ENCODE results near the gene XRN1. TPM values are rescaled to one million over a fixed set of nuclear protein-coding genes. Genes with fewer than 3 reads are reported as not detected.
"Not testable (repeated sequence)": the region's sequence is repeated elsewhere in the genome, so short reads cannot be mapped to it uniquely, and the experiment has no call there.

The XRN1 gene
- polyA plus RNA-seq, 1 donor (not counting 4 experiments of a cell fraction or from before 2014, with no cell fraction given) = 14.4 TPM

DNA sequence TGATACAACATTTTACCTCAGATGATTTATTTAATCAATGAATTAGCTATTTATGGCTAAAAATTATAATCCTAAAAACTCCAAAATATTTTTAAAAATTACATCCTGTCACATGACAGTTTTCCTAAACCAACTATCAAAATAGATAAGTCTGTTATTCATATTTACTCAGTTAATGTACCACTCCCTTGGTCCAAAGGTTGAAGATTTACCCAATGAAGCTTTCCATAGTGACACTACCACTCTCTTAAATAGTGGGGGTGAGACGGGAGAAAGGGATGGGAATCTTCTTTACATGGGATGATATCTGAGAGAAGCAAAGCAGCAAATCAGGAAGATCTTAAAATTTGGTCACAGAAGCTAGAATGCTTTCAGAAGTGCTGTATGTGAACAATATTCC, 30.5 kb downstream of the XRN1 start:
- H3K9ac ChIP-seq (ENCODE audit: control insufficient read depth, extremely low read depth, insufficient read depth, low read length) = no peak overlapping the region
- no peaks in the 10 kb centered on the region for H4K20me1 ChIP-seq (ENCODE audit: control insufficient read depth, extremely low read depth, insufficient read depth, low read length)
- H3K9me3 ChIP-seq (ENCODE audit: control insufficient read depth, low read depth, low read length) = no peaks in the 10 kb centered on the region
- no peak overlapping the region for H3K27ac ChIP-seq (ENCODE audit: control insufficient read depth, insufficient read depth, low read length)
- no peak overlapping the region for H2AFZ ChIP-seq (ENCODE audit: control insufficient read depth, low read length)
- no peak overlapping the region for H3K4me2 ChIP-seq (ENCODE audit: control insufficient read depth, extremely low read depth, insufficient read depth, low read depth, low read length)
- no peak for DNase-seq (ENCODE audit: low read depth, low spot score)
- no peak overlapping the region for H3K4me3 ChIP-seq (ENCODE audit: control insufficient read depth in 2 of 3, extremely low read depth in 1 of 3, insufficient read depth in 2 of 3, low read depth in 1 of 3, low read length in 3 of 3)
- H3K79me2 ChIP-seq (ENCODE audit: control insufficient read depth, insufficient read depth, low read length) = no peaks in the 10 kb centered on the region
- H3K36me3 ChIP-seq (ENCODE audit: control insufficient read depth in 2 of 2, extremely low read depth in 1 of 2, insufficient read depth in 2 of 2, low read length in 2 of 2) = peaks cover 0 to 8% of the 10 kb centered on the region in 2 experiments
- TF ChIP-seq, protein P1, sequence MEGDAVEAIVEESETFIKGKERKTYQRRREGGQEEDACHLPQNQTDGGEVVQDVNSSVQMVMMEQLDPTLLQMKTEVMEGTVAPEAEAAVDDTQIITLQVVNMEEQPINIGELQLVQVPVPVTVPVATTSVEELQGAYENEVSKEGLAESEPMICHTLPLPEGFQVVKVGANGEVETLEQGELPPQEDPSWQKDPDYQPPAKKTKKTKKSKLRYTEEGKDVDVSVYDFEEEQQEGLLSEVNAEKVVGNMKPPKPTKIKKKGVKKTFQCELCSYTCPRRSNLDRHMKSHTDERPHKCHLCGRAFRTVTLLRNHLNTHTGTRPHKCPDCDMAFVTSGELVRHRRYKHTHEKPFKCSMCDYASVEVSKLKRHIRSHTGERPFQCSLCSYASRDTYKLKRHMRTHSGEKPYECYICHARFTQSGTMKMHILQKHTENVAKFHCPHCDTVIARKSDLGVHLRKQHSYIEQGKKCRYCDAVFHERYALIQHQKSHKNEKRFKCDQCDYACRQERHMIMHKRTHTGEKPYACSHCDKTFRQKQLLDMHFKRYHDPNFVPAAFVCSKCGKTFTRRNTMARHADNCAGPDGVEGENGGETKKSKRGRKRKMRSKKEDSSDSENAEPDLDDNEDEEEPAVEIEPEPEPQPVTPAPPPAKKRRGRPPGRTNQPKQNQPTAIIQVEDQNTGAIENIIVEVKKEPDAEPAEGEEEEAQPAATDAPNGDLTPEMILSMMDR (optimal IDR thresholded peaks at IDR 0.05 in 1 of 3, IDR thresholded peaks at IDR 0.05 in 1 of 3, conservative IDR thresholded peaks at IDR 0.05 in 1 of 3; ENCODE audit: extremely low read depth in 1 of 3, insufficient read depth in 2 of 3, low read length in 3 of 3) = no peak
- TF ChIP-seq EZH2 (IDR thresholded peaks at IDR 0.05; ENCODE audit: low read length) = no peak
- no peaks in the 10 kb centered on the region for H3K27me3 ChIP-seq (ENCODE audit: control insufficient read depth, extremely low read depth, insufficient read depth, low read length)
- H3K4me1 ChIP-seq (ENCODE audit: control insufficient read depth, extremely low read depth, insufficient read depth, low read length) = no peaks in the 10 kb centered on the region
- no peak for FAIRE-seq
- dilution Hi-C loops (cut with MboI; ENCODE audit: extremely low pct_ligation_motif_present, low sequenced_read_pairs) = no loop called here
- no peaks in the 10 kb centered on the region for H3K9me1 ChIP-seq (ENCODE audit: control insufficient read depth, extremely low read depth, insufficient read depth, low read length)

DNA sequence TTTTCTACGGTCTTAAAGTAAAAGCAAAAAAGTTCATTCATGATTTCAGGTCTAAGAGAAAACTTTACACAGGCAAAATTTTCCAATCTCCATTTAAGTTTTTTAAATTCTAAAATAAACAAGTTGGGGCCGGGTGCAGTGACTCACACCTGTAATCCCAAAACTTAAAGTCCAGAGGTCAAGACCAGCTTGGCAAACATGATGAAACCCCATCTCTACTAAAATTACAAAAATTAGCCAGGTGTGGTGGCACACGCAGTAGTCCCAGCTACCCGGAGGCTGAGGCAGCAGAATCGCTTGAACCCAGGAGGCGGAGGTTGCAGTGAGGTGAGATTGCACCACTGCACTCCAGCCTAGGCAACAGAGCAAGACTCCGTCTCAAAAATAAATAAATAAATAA, 47.3 kb downstream of the XRN1 start:
- not testable (repeated sequence) for DNase-seq (ENCODE audit: low read depth, low spot score); H3K36me3 ChIP-seq (ENCODE audit: control insufficient read depth in 2 of 2, extremely low read depth in 1 of 2, insufficient read depth in 2 of 2, low read length in 2 of 2); H3K27ac ChIP-seq (ENCODE audit: control insufficient read depth, insufficient read depth, low read length)

GRCh38 chr3:142394921-142395622, 52.8 kb downstream of the XRN1 start:
- H3K9ac ChIP-seq (ENCODE audit: control insufficient read depth, extremely low read depth, insufficient read depth, low read length) = no peak overlapping the region
- peaks cover 3 to 9% of the 10 kb centered on the region in 2 experiments for H3K36me3 ChIP-seq (ENCODE audit: control insufficient read depth in 2 of 2, extremely low read depth in 1 of 2, insufficient read depth in 2 of 2, low read length in 2 of 2)
- H4K20me1 ChIP-seq (ENCODE audit: control insufficient read depth, extremely low read depth, insufficient read depth, low read length) = no peaks in the 10 kb centered on the region
- no peaks in the 10 kb centered on the region for H3K4me1 ChIP-seq (ENCODE audit: control insufficient read depth, extremely low read depth, insufficient read depth, low read length)
- no peak overlapping the region for H3K4me3 ChIP-seq (ENCODE audit: control insufficient read depth in 2 of 3, extremely low read depth in 1 of 3, insufficient read depth in 2 of 3, low read depth in 1 of 3, low read length in 3 of 3)
- H3K9me3 ChIP-seq (ENCODE audit: control insufficient read depth, low read depth, low read length) = no peaks in the 10 kb centered on the region
- DNase-seq (ENCODE audit: low read depth, low spot score) (no peak), FAIRE-seq (no peak)
- H3K27ac ChIP-seq (ENCODE audit: control insufficient read depth, insufficient read depth, low read length) = no peak overlapping the region
- TF ChIP-seq EZH2 (IDR thresholded peaks at IDR 0.05; ENCODE audit: low read length) = no peak
- TF ChIP-seq, protein P1 (optimal IDR thresholded peaks at IDR 0.05 in 1 of 3, IDR thresholded peaks at IDR 0.05 in 1 of 3, conservative IDR thresholded peaks at IDR 0.05 in 1 of 3; ENCODE audit: extremely low read depth in 1 of 3, insufficient read depth in 2 of 3, low read length in 3 of 3) = no peak
- H3K79me2 ChIP-seq (ENCODE audit: control insufficient read depth, insufficient read depth, low read length) = no peaks in the 10 kb centered on the region
- H3K27me3 ChIP-seq (ENCODE audit: control insufficient read depth, extremely low read depth, insufficient read depth, low read length) = no peaks in the 10 kb centered on the region
- dilution Hi-C loops (cut with MboI; ENCODE audit: extremely low pct_ligation_motif_present, low sequenced_read_pairs) = no loop called here
- H2AFZ ChIP-seq (ENCODE audit: control insufficient read depth, low read length) = no peak overlapping the region
- H3K9me1 ChIP-seq (ENCODE audit: control insufficient read depth, extremely low read depth, insufficient read depth, low read length) = no peaks in the 10 kb centered on the region
- no peak overlapping the region for H3K4me2 ChIP-seq (ENCODE audit: control insufficient read depth, extremely low read depth, insufficient read depth, low read depth, low read length)

More for the DNA sequence above, 47.3 kb downstream of the XRN1 start:
- H3K4me3 ChIP-seq (ENCODE audit: control insufficient read depth in 2 of 3, extremely low read depth in 1 of 3, insufficient read depth in 2 of 3, low read depth in 1 of 3, low read length in 3 of 3); H3K9ac ChIP-seq (ENCODE audit: control insufficient read depth, extremely low read depth, insufficient read depth, low read length); H3K79me2 ChIP-seq (ENCODE audit: control insufficient read depth, insufficient read depth, low read length); FAIRE-seq; H3K4me1 ChIP-seq (ENCODE audit: control insufficient read depth, extremely low read depth, insufficient read depth, low read length); dilution Hi-C loops (cut with MboI; ENCODE audit: extremely low pct_ligation_motif_present, low sequenced_read_pairs); H3K9me1 ChIP-seq (ENCODE audit: control insufficient read depth, extremely low read depth, insufficient read depth, low read length); H4K20me1 ChIP-seq (ENCODE audit: control insufficient read depth, extremely low read depth, insufficient read depth, low read length); H3K9me3 ChIP-seq (ENCODE audit: control insufficient read depth, low read depth, low read length); H3K4me2 ChIP-seq (ENCODE audit: control insufficient read depth, extremely low read depth, insufficient read depth, low read depth, low read length); H3K27me3 ChIP-seq (ENCODE audit: control insufficient read depth, extremely low read depth, insufficient read depth, low read length); H2AFZ ChIP-seq (ENCODE audit: control insufficient read depth, low read length): not testable (repeated sequence)

Data from keratinocyte (primary cell).